Cardiac fibroblast (primary cell): ENCODE measurements around the gene F2RL1.
"Not testable (repeated sequence)": the region's sequence is repeated elsewhere in the genome, so short reads cannot be mapped to it uniquely, and the experiment has no call there.

Source experiments
- DNase-seq, 2 donors: peaks; one replicate each; pipeline versions ENCODE4 v3.0.0 to v3.0.0-alpha.2; 2010; ENCODE audit warnings: low read depth in 2 of 2
- H3K4me3 ChIP-seq, 2 donors: replicated peaks in 1 of 2; 1 replicate in 1 of 2; 2 replicates in 1 of 2; pipeline ENCODE4 v1.5.1; 2011; ENCODE audit warnings: low read depth in 2 of 2, low read length in 2 of 2, mild to moderate bottlenecking in 2 of 2, moderate library complexity in 1 of 2
- CTCF ChIP-seq: IDR thresholded peaks from one replicate; pipeline ENCODE4 v1.5.1; 2011; ENCODE audit warnings: low read depth, mild to moderate bottlenecking, low read length, inconsistent platforms

F2RL1 gene

DNA sequence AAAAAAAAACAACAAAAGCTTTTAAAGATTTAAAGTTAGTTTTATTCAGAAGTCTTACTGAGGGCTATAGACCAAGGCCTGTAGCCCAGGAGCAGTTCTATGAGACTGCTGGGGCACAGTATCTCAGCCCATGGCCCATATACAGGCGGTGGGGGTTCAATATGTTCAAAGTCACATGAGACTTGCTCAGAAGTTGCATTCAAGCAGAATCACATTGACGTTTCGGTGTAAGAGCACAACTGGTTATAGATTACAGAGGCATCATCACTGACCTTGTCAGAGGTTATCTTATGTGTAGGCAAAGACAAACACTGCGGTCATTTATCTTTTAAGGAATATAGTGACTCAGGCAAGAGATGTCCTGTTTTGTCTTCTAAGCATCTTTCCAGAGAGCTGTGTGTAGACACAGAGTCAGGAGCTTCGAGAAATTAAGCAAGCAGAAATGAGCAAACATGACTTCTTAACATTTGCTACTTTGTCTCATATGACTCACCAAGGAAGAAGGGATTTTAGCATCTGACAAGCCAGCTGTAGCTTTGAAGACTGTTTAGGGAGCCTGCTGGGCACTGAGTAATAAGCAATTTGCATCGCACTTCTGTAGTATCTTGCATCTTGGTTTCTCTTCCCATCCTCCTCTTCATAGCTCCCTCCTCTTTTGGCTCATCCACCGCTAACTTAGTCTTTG, 12.9 kb upstream of the F2RL1 start:
- TF ChIP-seq CTCF, result no peak
- peak; percentile 95 to 99 for DNase-seq
- H3K4me3 ChIP-seq, result no peak overlapping the region

- H3K4me3 ChIP-seq, result no peak overlapping the region
- peak; percentile 77 to 92 for DNase-seq
- TF ChIP-seq CTCF, result no peak
Observed at GRCh38 chr5:76807296-76807695, 11.5 kb upstream of the F2RL1 start.

- no peak for TF ChIP-seq CTCF
- no peak overlapping the region for H3K4me3 ChIP-seq
- DNase-seq, result no peak
Observed at GRCh38 chr5:76808141-76808691, 10.6 kb upstream of the F2RL1 start.

GRCh38 chr5:76809141-76809540, 9.7 kb upstream of the F2RL1 start:
- DNase-seq, result no peak
- no peak for TF ChIP-seq CTCF

GRCh38 chr5:76810236-76810635, 8.6 kb upstream of the F2RL1 start:
- H3K4me3 ChIP-seq, result no peak overlapping the region
- DNase-seq, result no peak
- no peak for TF ChIP-seq CTCF

More at GRCh38 chr5:76809141-76809540, 9.7 kb upstream of the F2RL1 start:
- no peak overlapping the region for H3K4me3 ChIP-seq

GRCh38 chr5:76811214-76811613, 7.6 kb upstream of the F2RL1 start:
- peak in 1 of 2 donors; percentile 76 for DNase-seq
- no peak for TF ChIP-seq CTCF

GRCh38 chr5:76812209-76812608, 6.6 kb upstream of the F2RL1 start:
- not testable (repeated sequence) for DNase-seq, H3K4me3 ChIP-seq

More at GRCh38 chr5:76811214-76811613, 7.6 kb upstream of the F2RL1 start:
- no peak overlapping the region for H3K4me3 ChIP-seq
